ENCODE results near the gene CCDC174. TPM values are rescaled to one million over a fixed set of nuclear protein-coding genes. Genes with fewer than 3 reads are reported as not detected.

CCDC174 gene
- total RNA-seq, 1 donor from 2014 or later = 18.6 TPM

DNA sequence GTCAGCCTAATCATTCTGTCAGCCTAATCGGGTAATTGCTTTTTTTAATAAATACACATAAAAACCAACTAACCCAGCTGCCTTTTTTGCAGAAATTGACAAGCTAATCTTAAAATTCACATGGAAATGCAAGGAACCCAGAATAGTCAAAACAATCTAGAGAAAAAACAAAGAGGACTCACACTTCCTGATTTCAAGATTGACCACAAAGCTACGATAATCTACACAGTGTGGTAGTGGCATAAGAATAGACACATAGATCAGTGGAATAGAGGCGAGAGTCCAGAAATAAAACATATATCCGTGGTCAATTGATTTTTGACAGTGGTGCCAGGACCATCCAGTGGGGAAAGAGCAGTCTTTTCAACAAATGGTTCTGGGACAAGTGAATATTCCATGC lies 21.0 kb downstream of the CCDC174 start:
- DNase-seq (ENCODE audit: low spot score) = no peak
- H3K4me3 Mint-ChIP-seq (ENCODE audit: unreplicated experiment) = no peak overlapping the region
- no peak overlapping the region for H3K27ac Mint-ChIP-seq (ENCODE audit: unreplicated experiment)
- no peaks in the 10 kb centered on the region for H3K9me3 Mint-ChIP-seq (ENCODE audit: low read depth)
- peaks cover 16% of the 10 kb centered on the region for H3K36me3 Mint-ChIP-seq (ENCODE audit: low read depth)
- H3K4me1 Mint-ChIP-seq (ENCODE audit: low read depth) = no peaks in the 10 kb centered on the region
- TF ChIP-seq, protein P1, sequence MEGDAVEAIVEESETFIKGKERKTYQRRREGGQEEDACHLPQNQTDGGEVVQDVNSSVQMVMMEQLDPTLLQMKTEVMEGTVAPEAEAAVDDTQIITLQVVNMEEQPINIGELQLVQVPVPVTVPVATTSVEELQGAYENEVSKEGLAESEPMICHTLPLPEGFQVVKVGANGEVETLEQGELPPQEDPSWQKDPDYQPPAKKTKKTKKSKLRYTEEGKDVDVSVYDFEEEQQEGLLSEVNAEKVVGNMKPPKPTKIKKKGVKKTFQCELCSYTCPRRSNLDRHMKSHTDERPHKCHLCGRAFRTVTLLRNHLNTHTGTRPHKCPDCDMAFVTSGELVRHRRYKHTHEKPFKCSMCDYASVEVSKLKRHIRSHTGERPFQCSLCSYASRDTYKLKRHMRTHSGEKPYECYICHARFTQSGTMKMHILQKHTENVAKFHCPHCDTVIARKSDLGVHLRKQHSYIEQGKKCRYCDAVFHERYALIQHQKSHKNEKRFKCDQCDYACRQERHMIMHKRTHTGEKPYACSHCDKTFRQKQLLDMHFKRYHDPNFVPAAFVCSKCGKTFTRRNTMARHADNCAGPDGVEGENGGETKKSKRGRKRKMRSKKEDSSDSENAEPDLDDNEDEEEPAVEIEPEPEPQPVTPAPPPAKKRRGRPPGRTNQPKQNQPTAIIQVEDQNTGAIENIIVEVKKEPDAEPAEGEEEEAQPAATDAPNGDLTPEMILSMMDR (IDR thresholded peaks at IDR 0.05) = no peak
- no peaks in the 10 kb centered on the region for H3K27me3 Mint-ChIP-seq (ENCODE audit: low read depth)

DNA sequence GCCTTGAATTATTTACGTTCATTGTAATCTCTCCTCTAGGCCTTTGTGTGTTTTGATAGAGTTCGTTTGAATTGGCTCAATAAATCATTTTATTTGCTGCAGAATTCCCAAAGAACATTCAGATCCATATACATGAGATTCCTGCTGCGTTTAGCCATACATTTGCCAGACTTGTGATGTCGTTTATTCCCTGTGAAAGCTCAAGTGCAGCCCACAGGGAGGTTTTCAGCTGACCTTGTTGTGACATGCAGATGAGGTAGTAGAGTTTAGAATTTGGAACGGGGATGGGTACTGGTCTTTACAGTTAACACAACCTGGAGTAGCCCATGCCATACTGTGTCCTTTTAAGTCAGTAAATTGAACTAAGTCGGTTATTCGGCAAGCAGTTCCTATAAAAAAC lies 23.3 kb downstream of the CCDC174 start, which contains the start of gene C3orf20:
TSS of gene C3orf20 (plus strand) at position 301 of the 400 bp plus-strand sequence. CDS start 7,573 bp downstream, outside the sequence.
- H3K27ac Mint-ChIP-seq (ENCODE audit: unreplicated experiment) = no peak within 1 kb of the TSS
- H3K4me3 Mint-ChIP-seq (ENCODE audit: unreplicated experiment) = no peak within 1 kb of the TSS
- TF ChIP-seq, protein P1 (IDR thresholded peaks at IDR 0.05) = no peak

DNA sequence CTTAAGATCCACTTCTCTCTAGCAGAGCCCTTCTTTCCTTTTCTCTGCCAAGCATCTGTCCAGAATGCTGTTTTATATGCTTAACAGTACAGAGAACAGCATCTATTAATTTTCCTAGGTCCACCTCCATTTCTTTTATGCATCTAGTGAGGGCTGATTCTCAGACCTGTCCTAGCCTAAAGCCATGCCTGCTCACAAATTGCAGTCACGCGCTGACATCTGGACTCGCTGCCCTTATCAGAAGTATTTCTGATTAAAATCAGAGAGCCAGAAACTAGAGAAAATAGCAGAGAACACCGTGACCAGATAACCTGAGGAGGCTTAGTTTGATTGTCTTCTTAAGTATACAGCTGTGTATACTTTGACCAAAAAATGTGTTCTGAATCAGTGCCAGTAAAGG lies 25.3 kb downstream of the CCDC174 start:
- H3K27me3 Mint-ChIP-seq (ENCODE audit: low read depth) = no peaks in the 10 kb centered on the region
- DNase-seq (ENCODE audit: low spot score) = no peak
- H3K36me3 Mint-ChIP-seq (ENCODE audit: low read depth) = no peaks in the 10 kb centered on the region
- no peaks in the 10 kb centered on the region for H3K4me1 Mint-ChIP-seq (ENCODE audit: low read depth)
- TF ChIP-seq, protein P1 (IDR thresholded peaks at IDR 0.05) = no peak
- H3K4me3 Mint-ChIP-seq (ENCODE audit: unreplicated experiment) = no peak overlapping the region
- H3K27ac Mint-ChIP-seq (ENCODE audit: unreplicated experiment) = no peak overlapping the region
- H3K9me3 Mint-ChIP-seq (ENCODE audit: low read depth) = peaks cover 9% of the 10 kb centered on the region

More for the DNA sequence above, 23.3 kb downstream of the CCDC174 start, which contains the start of gene C3orf20:
- no peak for DNase-seq (ENCODE audit: low spot score)
- H3K4me1 Mint-ChIP-seq (ENCODE audit: low read depth) = no peaks in the 10 kb centered on the region
- H3K36me3 Mint-ChIP-seq (ENCODE audit: low read depth) = peaks cover 9% of the 10 kb centered on the region
- peaks cover 1% of the 10 kb centered on the region for H3K9me3 Mint-ChIP-seq (ENCODE audit: low read depth)
- no peaks in the 10 kb centered on the region for H3K27me3 Mint-ChIP-seq (ENCODE audit: low read depth)

DNA sequence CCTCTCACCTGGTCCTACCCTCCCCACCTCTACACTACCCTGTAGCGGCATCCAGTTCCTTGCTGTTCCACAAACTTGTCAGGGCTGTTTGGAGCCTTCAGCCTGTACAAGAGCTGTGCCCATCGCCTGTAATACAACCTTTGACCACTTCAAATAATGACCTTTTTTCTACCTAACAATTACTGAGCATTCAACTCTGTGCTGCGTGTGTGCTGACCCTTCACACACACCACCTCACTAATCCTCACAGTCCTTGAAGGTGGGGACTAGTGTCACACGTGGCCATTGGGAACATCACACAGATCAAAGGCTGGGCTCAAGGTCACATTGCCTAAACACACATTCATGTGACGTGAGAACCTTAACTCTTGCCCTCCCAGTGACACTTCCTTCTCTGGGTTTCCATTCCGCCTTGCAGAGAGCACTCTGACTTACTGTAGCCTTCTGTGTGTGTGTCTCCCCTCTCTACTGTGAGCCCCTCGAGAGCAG lies 26.5 kb downstream of the CCDC174 start:
- no peaks in the 10 kb centered on the region for H3K36me3 Mint-ChIP-seq (ENCODE audit: low read depth)
- H3K27me3 Mint-ChIP-seq (ENCODE audit: low read depth) = no peaks in the 10 kb centered on the region
- H3K4me3 Mint-ChIP-seq (ENCODE audit: unreplicated experiment) = no peak overlapping the region
- no peak overlapping the region for H3K27ac Mint-ChIP-seq (ENCODE audit: unreplicated experiment)
- no peak for DNase-seq (ENCODE audit: low spot score)
- peaks cover 9% of the 10 kb centered on the region for H3K9me3 Mint-ChIP-seq (ENCODE audit: low read depth)
- H3K4me1 Mint-ChIP-seq (ENCODE audit: low read depth) = no peaks in the 10 kb centered on the region
- TF ChIP-seq, protein P1 (IDR thresholded peaks at IDR 0.05) = no peak

DNA sequence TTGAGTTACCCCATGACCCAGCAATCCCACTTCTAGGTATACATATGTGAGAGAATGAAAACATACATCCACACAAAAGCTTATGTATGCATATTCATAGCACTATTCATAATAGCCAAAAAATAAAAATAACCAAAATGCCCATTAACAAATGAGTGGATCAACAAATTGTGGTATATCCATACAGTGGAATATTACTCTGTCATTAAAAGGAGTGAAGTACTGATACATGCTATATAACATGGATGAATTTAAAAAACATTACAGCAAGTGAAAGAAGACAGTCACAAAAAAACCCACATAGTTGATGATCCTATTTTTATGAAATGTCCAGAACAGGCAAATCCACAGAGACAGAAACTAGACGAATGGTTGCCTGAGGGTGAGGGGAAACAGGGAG lies 28.6 kb downstream of the CCDC174 start:
- no peak for DNase-seq (ENCODE audit: low spot score)
- TF ChIP-seq, protein P1 (IDR thresholded peaks at IDR 0.05) = no peak
- Mint-ChIP-seq H3K27ac (ENCODE audit: unreplicated experiment) (no peak overlapping the region), H3K4me1 (ENCODE audit: low read depth) (no peaks in the 10 kb centered on the region), H3K4me3 (ENCODE audit: unreplicated experiment) (no peak overlapping the region), H3K9me3 (ENCODE audit: low read depth) (peaks cover 9% of the 10 kb centered on the region), H3K36me3 (ENCODE audit: low read depth) (no peaks in the 10 kb centered on the region), H3K27me3 (ENCODE audit: low read depth) (no peaks in the 10 kb centered on the region)
